LNCAP (cell line): Measurements from ENCODE around the gene GPAM.

Source experiments
- CTCF ChIP-seq: fragments of 450-650 bp; IDR thresholded peaks from 2 replicates; pipeline ENCODE4 v1.5.1; 2017; ENCODE audit warnings: mild to moderate bottlenecking

Gene GPAM

GRCh38 chr10:112218960-112219359 is 35.4 kb upstream of the GPAM start:
- TF ChIP-seq CTCF: no peak

- TF ChIP-seq CTCF: no peak
These were observed 34.4 kb upstream of the GPAM start for GRCh38 chr10:112218036-112218390.

GRCh38 chr10:112217386-112218035 is 33.9 kb upstream of the GPAM start:
- no peak for TF ChIP-seq CTCF

- no peak for TF ChIP-seq CTCF
These were observed 33.4 kb upstream of the GPAM start for GRCh38 chr10:112216966-112217365.

- no peak for TF ChIP-seq CTCF
These were observed 32.6 kb upstream of the GPAM start for GRCh38 chr10:112216151-112216550.

GRCh38 chr10:112215342-112215774 is 31.8 kb upstream of the GPAM start:
- TF ChIP-seq CTCF: no peak

- no peak for TF ChIP-seq CTCF
These were observed 30.8 kb upstream of the GPAM start for GRCh38 chr10:112214298-112214926.
